HG03378 (cell line): ENCODE results near the gene PSMC5.
"Not testable (repeated sequence)": the region's sequence is repeated elsewhere in the genome, so short reads cannot be mapped to it uniquely, and the experiment has no call there.

ENCODE experiments used
- ATAC-seq: cut with Tn5 transposase; IDR thresholded peaks from one replicate; pipeline ENCODE4 v1.9.1; 2021; ENCODE audit warnings: mild to moderate bottlenecking, moderate library complexity; ENCODE audit not compliant: unreplicated experiment

Gene PSMC5

DNA sequence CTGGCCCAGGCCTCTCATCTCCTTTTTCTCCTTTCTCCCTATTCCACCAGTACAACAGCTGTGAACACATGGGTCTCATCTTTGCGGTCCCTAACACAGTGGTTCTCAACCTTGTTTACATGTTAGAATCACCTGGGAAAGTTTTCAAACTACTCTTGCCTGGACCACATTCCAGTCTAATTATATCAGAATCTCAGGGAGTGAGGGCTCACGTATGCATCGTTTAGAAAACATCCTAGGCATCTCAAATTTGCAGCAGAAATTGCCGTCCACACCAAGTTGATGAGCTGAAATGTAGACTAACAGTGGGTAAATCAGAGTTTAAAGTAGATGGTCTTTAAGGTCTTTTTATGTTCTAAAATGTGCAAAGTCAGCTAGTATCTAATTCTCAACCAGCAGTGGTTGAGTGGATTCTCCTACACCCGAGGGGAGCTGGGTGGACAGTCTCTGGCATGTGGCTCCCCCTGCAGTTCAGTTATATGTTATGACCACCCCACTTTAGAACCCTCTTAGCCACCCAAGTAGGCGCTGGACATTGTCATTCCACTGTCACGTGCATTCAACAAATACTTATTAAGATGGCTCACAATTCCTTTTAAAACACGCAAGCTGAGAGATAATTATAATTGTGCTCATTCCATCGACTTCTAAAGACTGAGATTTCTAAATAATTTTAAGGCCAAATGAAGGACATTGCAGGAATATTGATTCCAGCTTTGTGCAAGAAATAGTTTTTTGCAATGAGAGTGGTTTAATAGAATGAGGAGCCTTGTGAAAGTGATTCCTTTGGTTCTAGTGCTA is 42.5 kb downstream of the PSMC5 start:
- ATAC-seq, result not testable (repeated sequence)

DNA sequence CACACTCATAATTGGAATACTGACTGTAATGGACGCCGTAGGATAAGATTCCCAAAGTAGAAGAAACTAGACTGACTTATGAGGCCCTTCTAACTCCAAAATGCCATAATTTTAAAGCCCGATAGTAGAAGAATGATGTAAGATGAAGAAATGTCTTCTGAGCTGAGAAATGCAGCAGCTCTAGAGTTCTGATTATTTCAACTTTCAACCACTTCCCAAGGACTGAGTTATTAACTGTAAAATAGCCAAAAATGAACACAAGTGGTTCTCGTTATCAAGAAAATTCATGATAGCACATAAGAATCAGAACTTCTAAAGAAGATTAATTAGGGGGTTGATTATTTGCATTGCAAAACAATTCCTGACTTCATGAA is 43.0 kb downstream of the PSMC5 start:
- not testable (repeated sequence) for ATAC-seq

DNA sequence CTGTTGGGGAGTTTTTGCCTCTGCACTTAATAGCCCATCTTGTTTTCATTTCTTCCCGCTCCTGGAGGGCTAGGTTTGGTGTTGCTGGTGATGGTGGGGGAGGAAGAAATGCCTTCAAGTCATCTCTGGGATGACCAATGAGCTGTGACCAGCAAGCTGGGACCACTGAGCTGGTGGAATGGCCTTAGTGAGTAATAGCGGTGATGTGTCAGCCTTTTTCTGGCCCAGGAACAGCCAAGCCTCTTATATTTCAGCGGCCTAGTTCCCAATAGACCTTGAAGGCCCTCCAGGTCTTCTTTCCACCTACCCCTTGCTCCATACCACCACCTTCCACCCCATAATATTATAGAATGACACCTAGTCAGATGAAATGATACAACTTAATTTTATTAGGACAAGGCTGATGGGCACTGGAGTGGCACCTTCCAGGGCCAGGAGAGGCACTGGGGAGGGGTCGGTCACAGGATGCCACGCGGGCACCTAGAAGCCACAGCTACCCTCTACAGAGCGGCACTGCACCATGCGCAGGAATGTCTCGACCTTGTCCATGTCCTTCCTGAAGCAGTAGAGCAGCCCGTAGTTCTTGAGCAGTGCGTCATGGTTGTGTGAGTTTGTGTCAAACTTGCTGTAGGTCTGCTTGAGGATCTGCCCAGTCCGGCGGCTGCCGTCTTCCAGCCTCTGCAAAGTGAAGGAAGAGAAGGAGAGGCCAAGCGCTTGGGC is 44.6 kb downstream of the PSMC5 start:
- ATAC-seq, result not testable (repeated sequence)

DNA sequence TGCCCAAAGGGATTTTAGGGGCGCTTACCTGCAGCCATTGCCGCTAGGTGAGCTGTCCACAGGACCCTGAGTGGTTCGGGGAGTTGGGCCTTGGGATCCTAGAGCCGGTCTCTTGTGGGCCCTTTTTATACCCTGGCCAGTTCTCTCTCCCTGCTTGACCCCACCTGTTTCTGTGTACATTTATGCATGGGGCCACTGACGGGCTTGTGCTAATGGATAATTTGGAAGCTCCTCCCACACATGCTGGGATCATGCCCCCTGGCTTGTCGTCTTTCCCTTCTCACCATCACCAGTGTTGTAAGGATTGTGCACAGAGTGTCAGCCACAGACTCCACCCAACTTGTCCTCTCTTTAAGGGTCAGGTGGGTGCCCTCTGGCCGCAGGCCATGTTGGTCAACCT is 46.3 kb downstream of the PSMC5 start, which contains the start of gene CSH2:
CSH2 (minus strand) TSS at position 101 of the 400 bp plus-strand sequence; CDS start at position 38, 63 bp downstream.
- ATAC-seq, result not testable (repeated sequence)

DNA sequence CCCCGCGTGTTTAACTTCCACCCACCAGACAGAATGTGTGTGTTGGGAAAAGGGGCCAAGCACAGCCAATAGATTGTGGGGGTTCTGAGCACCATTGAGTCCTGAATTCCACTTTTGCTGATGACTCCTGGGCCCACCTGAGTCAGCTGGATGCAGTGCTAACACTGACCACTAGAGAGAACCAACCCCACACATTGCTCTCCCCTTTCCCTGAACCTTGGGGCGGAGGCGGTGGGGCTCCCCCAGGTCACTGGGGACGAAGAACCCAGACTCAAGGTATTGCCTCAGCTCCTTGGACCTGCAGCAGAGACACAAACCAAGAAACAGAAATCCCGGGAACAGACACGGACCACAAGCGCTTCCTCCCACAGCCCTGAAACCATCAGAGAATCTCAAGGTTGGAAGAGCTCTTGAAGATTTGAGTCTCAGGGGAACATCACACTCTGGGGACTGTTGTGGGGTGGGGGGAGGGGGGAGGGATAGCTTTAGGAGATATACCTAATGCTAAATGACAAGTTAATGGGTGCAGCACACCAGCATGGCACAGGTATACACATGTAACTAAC is 46.9 kb downstream of the PSMC5 start:
- ATAC-seq, result not testable (repeated sequence)

DNA sequence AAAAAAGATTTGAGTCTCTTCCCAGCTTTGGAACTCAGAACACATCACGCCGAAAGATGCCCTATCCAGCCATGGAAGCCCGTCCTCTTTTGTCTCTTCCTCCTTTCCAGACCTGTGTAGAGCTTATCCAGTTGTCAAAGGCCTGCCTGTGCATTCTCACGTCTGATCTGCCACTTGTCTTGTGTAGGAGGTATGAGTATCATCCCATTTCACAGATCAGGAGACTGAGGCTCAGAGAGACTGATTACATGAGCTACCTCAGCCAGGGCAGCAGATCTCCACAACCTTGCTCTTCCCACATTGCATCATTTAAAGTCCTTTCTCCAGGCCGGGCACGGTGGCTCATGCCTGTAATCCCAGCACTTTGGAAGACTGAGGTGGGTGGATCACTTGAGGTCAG is 47.5 kb downstream of the PSMC5 start:
- not testable (repeated sequence) for ATAC-seq

DNA sequence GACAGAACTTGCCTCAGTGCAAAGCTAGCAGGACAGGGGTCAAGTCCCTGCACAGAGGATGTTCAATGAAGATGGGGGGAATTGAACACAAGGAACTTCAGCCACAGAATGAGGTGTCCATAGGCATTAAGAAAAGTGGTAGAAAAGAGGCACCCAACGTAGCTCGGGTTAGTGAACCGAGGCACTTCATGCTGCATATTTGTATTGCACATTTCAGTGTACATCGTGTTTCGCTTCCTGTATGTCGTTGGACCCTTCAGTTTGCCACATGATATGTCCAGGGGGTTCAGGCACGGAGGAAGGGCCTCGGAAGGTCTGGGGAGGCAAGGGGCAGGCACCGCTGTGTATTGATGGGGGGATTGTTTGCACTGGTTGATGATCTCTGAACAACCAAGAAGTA is 51.2 kb downstream of the PSMC5 start:
- not testable (repeated sequence) for ATAC-seq

DNA sequence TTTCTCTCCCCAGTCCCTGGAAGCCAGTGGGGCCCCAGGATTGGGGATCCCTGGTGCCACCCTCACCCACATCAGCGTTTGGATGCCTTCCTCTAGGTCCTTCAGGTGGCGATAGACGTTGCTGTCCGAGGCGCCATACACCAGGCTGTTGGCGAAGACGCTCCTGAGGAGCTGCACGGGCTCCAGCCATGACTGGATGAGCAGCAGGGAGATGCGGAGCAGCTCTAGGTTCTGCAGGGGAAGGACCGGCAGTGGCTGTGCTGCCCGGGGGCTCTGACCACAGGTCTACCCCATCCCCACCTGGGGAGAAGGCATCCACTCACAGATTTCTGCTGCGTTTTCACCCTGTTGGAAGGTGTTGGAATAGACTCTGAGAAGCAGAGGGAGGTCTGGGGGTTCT is 53.5 kb downstream of the PSMC5 start:
- no peak for ATAC-seq

DNA sequence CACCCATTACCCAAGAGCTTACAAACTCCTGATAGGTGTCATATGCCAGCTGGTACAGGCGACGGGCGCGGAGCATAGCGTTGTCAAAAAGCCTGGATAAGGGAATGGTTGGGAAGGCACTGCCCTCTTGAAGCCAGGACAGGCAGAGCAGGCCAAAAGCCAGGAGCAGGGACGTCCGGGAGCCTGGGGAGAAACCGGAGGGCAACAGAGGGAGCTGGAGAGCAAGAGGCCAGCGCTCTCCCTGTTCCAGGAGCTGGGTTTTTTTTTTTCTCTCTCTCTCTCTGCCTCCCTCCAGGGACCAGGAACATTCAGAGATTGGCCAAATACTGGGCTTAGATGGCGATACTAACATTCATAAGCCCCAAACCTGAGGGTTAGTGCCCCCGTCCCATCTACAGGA is 54.1 kb downstream of the PSMC5 start:
- ATAC-seq, result not testable (repeated sequence)
